ENCODE results near the gene EPB41L5. TPM values are rescaled to one million over a fixed set of nuclear protein-coding genes. Genes with fewer than 3 reads are reported as not detected.

Gene EPB41L5
- total RNA-seq, 1 donor from 2014 or later, result 84.0 TPM

DNA sequence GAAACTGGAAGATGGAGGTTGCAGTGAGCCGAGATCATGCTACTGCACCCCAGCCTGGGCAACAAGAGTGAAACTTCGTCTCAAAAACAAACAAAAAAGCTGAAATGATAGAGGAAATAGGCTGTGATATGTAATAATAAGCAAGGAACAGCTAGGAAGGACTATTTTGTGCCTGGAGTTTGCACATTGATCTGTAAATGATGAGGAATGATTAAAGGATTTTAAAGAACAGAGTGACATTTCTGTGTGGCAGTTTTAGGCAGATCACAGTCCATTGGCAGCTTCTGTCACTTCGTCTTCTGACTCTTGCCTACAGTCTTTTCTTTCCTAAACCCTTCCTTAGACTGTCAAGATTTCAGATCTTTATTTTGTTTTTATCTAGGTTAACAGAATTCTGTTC lies 19.4 kb downstream of the EPB41L5 start:
- no peak overlapping the region for H3K4me3 ChIP-seq
- H3K9me3 Mint-ChIP-seq, result peaks cover 13% of the 10 kb centered on the region
- no peak for TF ChIP-seq EZH2phosphoT487 (IDR thresholded peaks at IDR 0.05)
- no peak for TF ChIP-seq EZH2 (IDR thresholded peaks at IDR 0.05)
- TF ChIP-seq, protein P1, sequence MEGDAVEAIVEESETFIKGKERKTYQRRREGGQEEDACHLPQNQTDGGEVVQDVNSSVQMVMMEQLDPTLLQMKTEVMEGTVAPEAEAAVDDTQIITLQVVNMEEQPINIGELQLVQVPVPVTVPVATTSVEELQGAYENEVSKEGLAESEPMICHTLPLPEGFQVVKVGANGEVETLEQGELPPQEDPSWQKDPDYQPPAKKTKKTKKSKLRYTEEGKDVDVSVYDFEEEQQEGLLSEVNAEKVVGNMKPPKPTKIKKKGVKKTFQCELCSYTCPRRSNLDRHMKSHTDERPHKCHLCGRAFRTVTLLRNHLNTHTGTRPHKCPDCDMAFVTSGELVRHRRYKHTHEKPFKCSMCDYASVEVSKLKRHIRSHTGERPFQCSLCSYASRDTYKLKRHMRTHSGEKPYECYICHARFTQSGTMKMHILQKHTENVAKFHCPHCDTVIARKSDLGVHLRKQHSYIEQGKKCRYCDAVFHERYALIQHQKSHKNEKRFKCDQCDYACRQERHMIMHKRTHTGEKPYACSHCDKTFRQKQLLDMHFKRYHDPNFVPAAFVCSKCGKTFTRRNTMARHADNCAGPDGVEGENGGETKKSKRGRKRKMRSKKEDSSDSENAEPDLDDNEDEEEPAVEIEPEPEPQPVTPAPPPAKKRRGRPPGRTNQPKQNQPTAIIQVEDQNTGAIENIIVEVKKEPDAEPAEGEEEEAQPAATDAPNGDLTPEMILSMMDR (IDR thresholded peaks at IDR 0.05), result no peak
- peaks cover 8% of the 10 kb centered on the region for H3K27me3 Mint-ChIP-seq (ENCODE audit: insufficient read depth, low read depth)
- H3K4me3 Mint-ChIP-seq, result no peak overlapping the region
- peaks cover 50% of the 10 kb centered on the region for H3K79me2 ChIP-seq (ENCODE audit: low read depth)
- H3K9me3 ChIP-seq (ENCODE audit: low read depth), result no peaks in the 10 kb centered on the region
- H3K27ac Mint-ChIP-seq, result no peak overlapping the region
- no peak overlapping the region for H3K4me2 ChIP-seq
- DNase-seq (ENCODE audit: low spot score), result no peak
- peaks cover 42% of the 10 kb centered on the region for H4K20me1 ChIP-seq (ENCODE audit: low read depth)
- no peaks in the 10 kb centered on the region for H3K36me3 ChIP-seq
- H3F3A ChIP-seq (ENCODE audit: low read depth), result no peaks in the 10 kb centered on the region
- H2AFZ ChIP-seq (replicated peaks), result no peak overlapping the region
- H3K36me3 Mint-ChIP-seq, result peaks cover 21% of the 10 kb centered on the region
- H3K9ac ChIP-seq, result no peak overlapping the region
- H3K4me1 Mint-ChIP-seq, result peaks cover 16% of the 10 kb centered on the region
- peaks cover 6% of the 10 kb centered on the region for H3K4me1 ChIP-seq
- H3K27me3 ChIP-seq, result no peaks in the 10 kb centered on the region
- no peak overlapping the region for H3K27ac ChIP-seq

DNA sequence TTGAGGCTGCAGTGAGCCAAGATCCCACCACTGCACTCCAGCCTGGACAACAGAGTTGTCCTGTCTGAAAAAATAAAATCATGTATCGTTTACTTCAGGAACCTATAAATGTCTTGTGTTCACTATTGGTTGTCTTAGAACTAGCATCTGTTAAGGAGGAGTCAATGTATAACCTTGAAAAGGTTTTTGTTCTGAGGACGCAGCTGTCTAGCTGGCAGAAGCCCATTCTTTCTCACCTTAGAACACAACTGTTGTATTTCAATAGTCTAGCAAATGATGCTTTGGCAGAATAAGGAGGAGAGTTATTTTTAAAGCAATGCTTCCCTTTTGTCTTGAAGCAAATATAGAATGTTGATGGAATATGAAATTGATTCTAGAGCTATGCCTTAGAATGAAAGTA lies 21.1 kb downstream of the EPB41L5 start:
- Mint-ChIP-seq H3K27me3 (ENCODE audit: insufficient read depth, low read depth) (peaks cover 5% of the 10 kb centered on the region), H3K36me3 (peaks cover 13% of the 10 kb centered on the region), H3K4me3 (no peak overlapping the region), H3K27ac (no peak overlapping the region), H3K4me1 (peaks cover 16% of the 10 kb centered on the region), H3K9me3 (peaks cover 9% of the 10 kb centered on the region)
- Histone ChIP-seq H3K4me1 (peaks cover 6% of the 10 kb centered on the region), H3K9me3 (ENCODE audit: low read depth) (no peaks in the 10 kb centered on the region), H3K4me2 (no peak overlapping the region), H4K20me1 (ENCODE audit: low read depth) (peaks cover 38% of the 10 kb centered on the region), H2AFZ (replicated peaks) (no peak overlapping the region), H3K27ac (no peak overlapping the region), H3K79me2 (ENCODE audit: low read depth) (peaks cover 39% of the 10 kb centered on the region), H3F3A (ENCODE audit: low read depth) (no peaks in the 10 kb centered on the region), H3K9ac (no peak overlapping the region), H3K27me3 (no peaks in the 10 kb centered on the region), H3K4me3 (no peak overlapping the region), H3K36me3 (no peaks in the 10 kb centered on the region)
- no peak for DNase-seq (ENCODE audit: low spot score)
- TF ChIP-seq, protein P1 (IDR thresholded peaks at IDR 0.05), result no peak
- TF ChIP-seq EZH2 (IDR thresholded peaks at IDR 0.05), result no peak
- no peak for TF ChIP-seq EZH2phosphoT487 (IDR thresholded peaks at IDR 0.05)

- Mint-ChIP-seq H3K36me3 (peaks cover 16% of the 10 kb centered on the region), H3K27ac (no peak overlapping the region), H3K9me3 (peaks cover 11% of the 10 kb centered on the region), H3K4me1 (peaks cover 16% of the 10 kb centered on the region), H3K27me3 (ENCODE audit: insufficient read depth, low read depth) (peaks cover 4% of the 10 kb centered on the region), H3K4me3 (no peak overlapping the region)
- Histone ChIP-seq H3K79me2 (ENCODE audit: low read depth) (peaks cover 43% of the 10 kb centered on the region), H3K27ac (no peak overlapping the region), H2AFZ (replicated peaks) (no peak overlapping the region), H3F3A (ENCODE audit: low read depth) (no peaks in the 10 kb centered on the region), H3K27me3 (no peaks in the 10 kb centered on the region), H4K20me1 (ENCODE audit: low read depth) (peaks cover 37% of the 10 kb centered on the region), H3K9me3 (ENCODE audit: low read depth) (no peaks in the 10 kb centered on the region), H3K36me3 (no peaks in the 10 kb centered on the region), H3K4me2 (no peak overlapping the region), H3K9ac (no peak overlapping the region), H3K4me3 (no peak overlapping the region), H3K4me1 (peaks cover 6% of the 10 kb centered on the region)
- TF ChIP-seq, protein P1 (IDR thresholded peaks at IDR 0.05), result no peak
- TF ChIP-seq EZH2 (IDR thresholded peaks at IDR 0.05) (no peak), EZH2phosphoT487 (IDR thresholded peaks at IDR 0.05) (no peak)
- no peak for DNase-seq (ENCODE audit: low spot score)
Measured at GRCh38 chr2:120034621-120035020, 21.7 kb downstream of the EPB41L5 start.
